ENCODE results near the gene RHEB. TPM values are rescaled to one million over a fixed set of nuclear protein-coding genes. Genes with fewer than 3 reads are reported as not detected.

Gene RHEB
- total and polyA plus RNA-seq, 2 donors (not counting 3 experiments of a cell fraction or from before 2014, with no cell fraction given): 59.4 to 108 TPM

GRCh38 chr7:151428378-151429236 lies 91.1 kb downstream of the RHEB start:
- dilution Hi-C loops (cut with MboI; ENCODE audit: extremely low pct_ligation_motif_present, low sequenced_read_pairs): no loop called here
- H3K27me3 ChIP-seq (ENCODE audit: control insufficient read depth in 2 of 2, insufficient read depth in 2 of 2, low read length in 2 of 2): peaks cover 4 to 6% of the 10 kb centered on the region in 2 experiments
- DNase-seq (ENCODE audit: low read depth, low spot score) (no peak), FAIRE-seq (no peak)
- H3K9ac ChIP-seq (replicated peaks; ENCODE audit: extremely low read depth, insufficient read depth, low read length): no peak overlapping the region
- no peak overlapping the region for H3K27ac ChIP-seq (ENCODE audit: insufficient read depth, low read depth, low read length)
- TF ChIP-seq, protein P1, sequence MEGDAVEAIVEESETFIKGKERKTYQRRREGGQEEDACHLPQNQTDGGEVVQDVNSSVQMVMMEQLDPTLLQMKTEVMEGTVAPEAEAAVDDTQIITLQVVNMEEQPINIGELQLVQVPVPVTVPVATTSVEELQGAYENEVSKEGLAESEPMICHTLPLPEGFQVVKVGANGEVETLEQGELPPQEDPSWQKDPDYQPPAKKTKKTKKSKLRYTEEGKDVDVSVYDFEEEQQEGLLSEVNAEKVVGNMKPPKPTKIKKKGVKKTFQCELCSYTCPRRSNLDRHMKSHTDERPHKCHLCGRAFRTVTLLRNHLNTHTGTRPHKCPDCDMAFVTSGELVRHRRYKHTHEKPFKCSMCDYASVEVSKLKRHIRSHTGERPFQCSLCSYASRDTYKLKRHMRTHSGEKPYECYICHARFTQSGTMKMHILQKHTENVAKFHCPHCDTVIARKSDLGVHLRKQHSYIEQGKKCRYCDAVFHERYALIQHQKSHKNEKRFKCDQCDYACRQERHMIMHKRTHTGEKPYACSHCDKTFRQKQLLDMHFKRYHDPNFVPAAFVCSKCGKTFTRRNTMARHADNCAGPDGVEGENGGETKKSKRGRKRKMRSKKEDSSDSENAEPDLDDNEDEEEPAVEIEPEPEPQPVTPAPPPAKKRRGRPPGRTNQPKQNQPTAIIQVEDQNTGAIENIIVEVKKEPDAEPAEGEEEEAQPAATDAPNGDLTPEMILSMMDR (IDR thresholded peaks at IDR 0.05; ENCODE audit: extremely low read depth in 1 of 2, insufficient read depth in 1 of 2, low read depth in 1 of 2, low read length in 2 of 2): no peak
- TF ChIP-seq FOS (IDR thresholded peaks at IDR 0.05; ENCODE audit: borderline replicate concordance, insufficient read depth, low read length) (no peak), JUN (IDR thresholded peaks at IDR 0.05; ENCODE audit: borderline replicate concordance, insufficient read depth, insufficient read length, low read depth) (no peak), MYC (IDR thresholded peaks at IDR 0.05; ENCODE audit: low read depth, low read length) (no peak)
- ChIA-PET POLR2A (no interaction called here), CTCF (interaction anchor here (0.7 kb wide), 1 partner anchor 162 kb away, joined by 3 read pairs; no protein-coding TSS in a partner anchor)
- intact Hi-C loops (cut with micrococcal nuclease): no loop called here
- H4K20me1 ChIP-seq (replicated peaks; ENCODE audit: control insufficient read depth, extremely low read depth, insufficient read depth, low read length): no peaks in the 10 kb centered on the region
- no peak overlapping the region for H3K4me2 ChIP-seq (ENCODE audit: insufficient read depth, low read length)
- no peak overlapping the region for H3K4me3 ChIP-seq (replicated peaks in 1 of 3; ENCODE audit: insufficient read depth in 1 of 3, low read depth in 1 of 3, low read length in 3 of 3)
- no peaks in the 10 kb centered on the region for H3K4me1 ChIP-seq (ENCODE audit: control insufficient read depth, extremely low read depth, insufficient read depth, low read length)
- no TSS peak for BruUV-seq (replicated peaks)
- H2AFZ ChIP-seq (ENCODE audit: low read depth, low read length): no peak overlapping the region
- H3K36me3 ChIP-seq (ENCODE audit: control insufficient read depth in 2 of 2, extremely low read depth in 1 of 2, insufficient read depth in 2 of 2, low read length in 2 of 2): no peaks in the 10 kb centered on the region
- H3K79me2 ChIP-seq (ENCODE audit: control insufficient read depth, insufficient read depth, low read length): no peaks in the 10 kb centered on the region
- H3K9me3 ChIP-seq (replicated peaks; ENCODE audit: control insufficient read depth, insufficient read depth, low read length): no peaks in the 10 kb centered on the region
- no peaks in the 10 kb centered on the region for H3K9me1 ChIP-seq (replicated peaks; ENCODE audit: control insufficient read depth, extremely low read depth, insufficient read depth, low read length)

All from endothelial cell of umbilical vein (primary cell).